ENCODE measurements around the gene WDR43.

- TF ChIP-seq CTCF (IDR thresholded peaks at IDR 0.05) (no peak), POLR2A (IDR thresholded peaks at IDR 0.05) (peak in 1 of 2 donors; percentile 59)
These were observed at the start of gene WDR43 for GRCh38 chr2:28894470-28895188.

All from vagina (tissue), 2 donors.